Thoracic aorta (tissue), 2 donors: ENCODE measurements around the gene CDR2L. TPM values are rescaled to one million over a fixed set of nuclear protein-coding genes. Genes with fewer than 3 reads are reported as not detected.

Experiments used
- ATAC-seq: fragments of 150-250 bp; one replicate; pipeline ENCODE4 v1.8.0; 2017; ENCODE audit warnings: low read depth; ENCODE audit not compliant: insufficient number of reproducible peaks, low FRiP score
- DNase-seq: peaks from one replicate; pipeline ENCODE4 v3.0.0-alpha.2; 2020; ENCODE audit warnings: low spot score
- H3K27ac ChIP-seq, 2 donors: fragments of 200-600 bp; sonication (generic); 1 replicate in 1 of 2; 2 replicates in 1 of 2; pipeline ENCODE4 v1.5.1; 2016; ENCODE audit warnings: mild to moderate bottlenecking in 2 of 2, moderate library complexity in 2 of 2
- H3K27me3 ChIP-seq: fragments of 200-600 bp; sonication (generic); replicated peaks from 2 replicates; pipeline ENCODE4 v1.6.0; 2016; ENCODE audit warnings: mild to moderate bottlenecking; ENCODE audit not compliant: insufficient read depth
- H3K36me3 ChIP-seq: fragments of 200-600 bp; sonication (generic); one replicate; pipeline ENCODE4 v1.5.1; 2016
- H3K4me1 ChIP-seq, 2 donors: fragments of 200-600 bp; sonication (generic); 1 replicate in 1 of 2; 2 replicates in 1 of 2; pipeline versions ENCODE4 v1.5.1 to v1.6.0; 2016; ENCODE audit warnings: low read depth in 2 of 2, mild to moderate bottlenecking in 1 of 2; ENCODE audit not compliant: control insufficient read depth in 1 of 2
- H3K4me3 ChIP-seq: fragments of 200-600 bp; sonication (generic); 2 replicates; pipeline ENCODE4 v1.5.1; 2016; ENCODE audit warnings: mild to moderate bottlenecking
- H3K9me3 ChIP-seq: fragments of 200-600 bp; sonication (generic); 2 replicates; pipeline ENCODE4 v1.5.1; 2016
- CTCF ChIP-seq: fragments of 200-600 bp; sonication (generic); IDR thresholded peaks from one replicate; pipeline ENCODE4 v1.5.1; 2019; ENCODE audit warnings: antibody characterized with exemption
- total RNA-seq, 2 donors: library from RNA; depleted of rRNA; stranded (reverse); fragments of >200 nt; gene quantifications; one replicate each; pipeline versions ENCODE4 v1.1.0 to v1.2.3, GENCODE V29; 2016

Gene CDR2L
- total RNA-seq, 2 donors from 2014 or later: 26.4 to 29.8 TPM

- no peak for TF ChIP-seq CTCF
- Histone ChIP-seq H3K4me3 (no peak overlapping the region), H3K27me3 (no peaks in the 10 kb centered on the region), H3K27ac (no peak overlapping the region), H3K9me3 (no peaks in the 10 kb centered on the region), H3K36me3 (no peaks in the 10 kb centered on the region), H3K4me1 (no peaks in the 10 kb centered on the region)
- ATAC-seq: no peak
- no peak for DNase-seq
These were observed 32.6 kb upstream of the CDR2L start for GRCh38 chr17:74954665-74955421.

GRCh38 chr17:74956093-74956492 lies 31.3 kb upstream of the CDR2L start:
- TF ChIP-seq CTCF: no peak
- no peaks in the 10 kb centered on the region for H3K4me1 ChIP-seq

GRCh38 chr17:74957935-74958740 lies 29.3 kb upstream of the CDR2L start:
- ATAC-seq (no peak), DNase-seq (peak; percentile 40)
- H3K27me3 ChIP-seq: no peaks in the 10 kb centered on the region
- no peak overlapping the region for H3K27ac ChIP-seq
- H3K9me3 ChIP-seq: no peaks in the 10 kb centered on the region
- TF ChIP-seq CTCF: peak; percentile 97
- no peak overlapping the region for H3K4me3 ChIP-seq
- H3K36me3 ChIP-seq: no peaks in the 10 kb centered on the region
- no peaks in the 10 kb centered on the region for H3K4me1 ChIP-seq

More at GRCh38 chr17:74956093-74956492, 31.3 kb upstream of the CDR2L start:
- no peak for DNase-seq
- Histone ChIP-seq H3K4me3 (no peak overlapping the region), H3K27ac (no peak overlapping the region), H3K27me3 (no peaks in the 10 kb centered on the region), H3K9me3 (no peaks in the 10 kb centered on the region), H3K36me3 (no peaks in the 10 kb centered on the region)
- no peak for ATAC-seq

GRCh38 chr17:74959826-74960515 lies 27.5 kb upstream of the CDR2L start:
- H3K9me3 ChIP-seq: no peaks in the 10 kb centered on the region
- H3K4me1 ChIP-seq: no peaks in the 10 kb centered on the region
- H3K36me3 ChIP-seq: no peaks in the 10 kb centered on the region
- no peak for ATAC-seq
- no peak for TF ChIP-seq CTCF
- no peaks in the 10 kb centered on the region for H3K27me3 ChIP-seq
- no peak for DNase-seq
- H3K4me3 ChIP-seq: no peak overlapping the region
- no peak overlapping the region for H3K27ac ChIP-seq
